MM.1S (cell line): ENCODE measurements around the gene BEX1.

Experiments
- DNase-seq: peaks from one replicate; pipeline ENCODE4 v3.0.0-alpha.2; 2015
- H2AFZ ChIP-seq: fragments of 300-600 bp; sonication (generic); 2 replicates; pipeline ENCODE4 v1.6.0; 2016; ENCODE audit warnings: antibody characterized with exemption, low read length
- H3F3A ChIP-seq: fragments of 300-600 bp; sonication (generic); 2 replicates; pipeline ENCODE4 v1.6.1; 2016; ENCODE audit warnings: mild to moderate bottlenecking, antibody characterized with exemption, low read length, moderate library complexity, mixed read lengths; ENCODE audit not compliant: insufficient read depth
- H3K27ac ChIP-seq: fragments of 300-600 bp; sonication (generic); 2 replicates; pipeline ENCODE4 v1.5.1; 2016; ENCODE audit warnings: mild to moderate bottlenecking, low read length
- H3K27me3 ChIP-seq: fragments of 300-600 bp; sonication (generic); replicated peaks from 2 replicates; pipeline ENCODE4 v1.6.0; 2016; ENCODE audit warnings: low read length; ENCODE audit not compliant: insufficient read depth
- H3K36me3 ChIP-seq: fragments of 300-600 bp; sonication (generic); replicated peaks from 2 replicates; pipeline ENCODE4 v1.6.1; 2016; ENCODE audit warnings: mild to moderate bottlenecking, low read length, mixed read lengths; ENCODE audit not compliant: insufficient read depth
- H3K4me1 ChIP-seq: fragments of 300-600 bp; sonication (generic); 2 replicates; pipeline ENCODE4 v1.6.1; 2016; ENCODE audit warnings: low read length, mixed read lengths
- H3K4me2 ChIP-seq: fragments of 300-600 bp; sonication (generic); 2 replicates; pipeline ENCODE4 v1.6.0; 2016; ENCODE audit warnings: low read depth, low read length
- H3K4me3 ChIP-seq: fragments of 300-600 bp; sonication (generic); 2 replicates; pipeline ENCODE4 v1.5.1; 2016; ENCODE audit warnings: low read length, mixed read lengths
- H3K79me2 ChIP-seq: fragments of 300-600 bp; sonication (generic); 2 replicates; pipeline ENCODE4 v1.6.1; 2016; ENCODE audit warnings: mixed run types, low read length, mixed read lengths
- H3K9ac ChIP-seq: fragments of 300-600 bp; sonication (generic); 2 replicates; pipeline ENCODE4 v1.6.1; 2016; ENCODE audit warnings: low read length, mixed read lengths
- H3K9me2 ChIP-seq: fragments of 300-600 bp; sonication (generic); replicated peaks from 2 replicates; pipeline ENCODE4 v1.6.1; 2016; ENCODE audit warnings: mild to moderate bottlenecking, low read length, mixed read lengths; ENCODE audit not compliant: insufficient read depth
- H3K9me3 ChIP-seq: fragments of 300-600 bp; sonication (generic); replicated peaks from 2 replicates; pipeline ENCODE4 v1.6.1; 2016; ENCODE audit warnings: mild to moderate bottlenecking, low read length, mixed read lengths; ENCODE audit not compliant: insufficient read depth
- H4K20me1 ChIP-seq: fragments of 300-600 bp; sonication (generic); 2 replicates; pipeline ENCODE4 v1.6.1; 2016; ENCODE audit warnings: mild to moderate bottlenecking, low read length, moderate library complexity, mixed read lengths; ENCODE audit not compliant: insufficient read depth
- EZH2 ChIP-seq: fragments of 300-600 bp; sonication (generic); optimal IDR thresholded peaks from 2 replicates; pipeline ENCODE3; 2017; ENCODE audit warnings: low read depth, mild to moderate bottlenecking, antibody characterized with exemption, low read length, mixed read lengths
- EZH2phosphoT487 ChIP-seq: fragments of 300-600 bp; sonication (generic); IDR thresholded peaks from 2 replicates; pipeline ENCODE4 v1.6.1; 2018; ENCODE audit warnings: antibody characterized with exemption, low read length
- TF ChIP-seq, protein P1 (sequence below): fragments of 300-600 bp; sonication (generic); IDR thresholded peaks from 2 replicates; pipeline ENCODE4 v1.5.1; 2016; ENCODE audit warnings: antibody characterized with exemption, low read length, mixed read lengths

BEX1 gene

DNA sequence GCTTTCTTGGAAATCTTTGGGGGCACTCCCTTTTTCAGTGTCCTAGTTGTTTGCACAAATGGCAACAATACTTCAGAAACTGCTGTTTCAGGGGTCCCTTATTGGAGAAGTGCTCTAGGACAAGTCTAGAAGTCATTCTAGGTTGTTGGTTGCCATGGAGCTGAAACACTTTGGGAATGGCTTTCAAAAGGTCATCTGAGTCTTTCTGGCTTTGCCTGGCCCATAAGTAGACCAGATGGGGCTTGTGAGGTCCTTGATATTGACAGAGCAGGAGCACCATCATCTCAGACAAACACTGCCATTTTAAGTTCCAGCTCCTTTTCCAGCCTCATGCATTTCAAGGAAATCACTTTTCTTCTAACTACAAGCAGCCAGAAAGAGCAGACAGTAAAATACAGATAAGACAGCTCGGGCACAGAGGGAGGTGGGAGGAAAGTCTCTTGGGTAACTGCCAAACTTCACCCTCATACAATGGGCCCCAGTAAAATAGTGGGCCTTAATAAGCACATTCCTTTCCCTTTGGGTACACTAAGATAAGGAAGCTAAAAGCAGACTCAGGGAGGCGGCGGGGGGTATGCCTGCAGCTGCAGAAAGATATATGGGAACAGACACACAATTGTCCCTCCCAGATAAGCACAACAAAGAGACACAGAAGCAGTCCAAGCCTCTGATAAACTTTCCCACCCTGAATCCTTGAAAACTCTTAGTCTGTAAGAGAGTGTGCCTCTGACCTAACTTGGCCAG is 37.5 kb upstream of the BEX1 start:
- Histone ChIP-seq H3F3A (no peaks in the 10 kb centered on the region), H2AFZ (no peak overlapping the region), H3K36me3 (no peaks in the 10 kb centered on the region), H3K4me3 (no peak overlapping the region), H3K79me2 (no peaks in the 10 kb centered on the region), H3K9me3 (no peaks in the 10 kb centered on the region), H3K27ac (no peak overlapping the region), H4K20me1 (no peaks in the 10 kb centered on the region), H3K9ac (no peak overlapping the region), H3K4me2 (no peak overlapping the region), H3K9me2 (no peaks in the 10 kb centered on the region), H3K27me3 (no peaks in the 10 kb centered on the region), H3K4me1 (no peaks in the 10 kb centered on the region)
- TF ChIP-seq EZH2: no peak
- no peak for DNase-seq

DNA sequence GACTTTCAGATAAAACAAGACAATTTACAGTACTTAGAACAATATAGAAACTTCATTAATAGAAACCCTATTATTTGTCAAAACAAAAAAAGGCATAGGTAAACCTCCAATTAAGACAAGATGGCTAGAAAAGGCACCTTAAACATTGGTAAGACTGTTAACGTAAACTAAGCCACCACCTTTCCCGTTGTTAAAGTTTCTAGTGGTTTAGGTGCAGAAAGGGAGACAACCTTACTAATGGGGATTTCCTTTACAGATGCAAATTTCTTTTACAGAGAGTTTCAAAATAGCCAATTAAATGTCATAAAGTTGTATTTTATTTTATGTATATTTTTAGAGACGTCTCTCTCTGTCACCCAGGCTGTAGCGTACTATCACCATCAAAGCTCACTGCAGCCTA is 36.5 kb upstream of the BEX1 start:
- Histone ChIP-seq H3K9ac (no peak overlapping the region), H3K27me3 (no peaks in the 10 kb centered on the region), H3K4me1 (no peaks in the 10 kb centered on the region), H2AFZ (no peak overlapping the region), H3K36me3 (no peaks in the 10 kb centered on the region), H4K20me1 (no peaks in the 10 kb centered on the region), H3F3A (no peaks in the 10 kb centered on the region), H3K4me2 (no peak overlapping the region), H3K9me3 (no peaks in the 10 kb centered on the region), H3K9me2 (no peaks in the 10 kb centered on the region), H3K27ac (no peak overlapping the region), H3K4me3 (no peak overlapping the region), H3K79me2 (no peaks in the 10 kb centered on the region)
- no peak for DNase-seq
- TF ChIP-seq EZH2 (no peak), EZH2phosphoT487 (no peak)
- TF ChIP-seq, protein P1, sequence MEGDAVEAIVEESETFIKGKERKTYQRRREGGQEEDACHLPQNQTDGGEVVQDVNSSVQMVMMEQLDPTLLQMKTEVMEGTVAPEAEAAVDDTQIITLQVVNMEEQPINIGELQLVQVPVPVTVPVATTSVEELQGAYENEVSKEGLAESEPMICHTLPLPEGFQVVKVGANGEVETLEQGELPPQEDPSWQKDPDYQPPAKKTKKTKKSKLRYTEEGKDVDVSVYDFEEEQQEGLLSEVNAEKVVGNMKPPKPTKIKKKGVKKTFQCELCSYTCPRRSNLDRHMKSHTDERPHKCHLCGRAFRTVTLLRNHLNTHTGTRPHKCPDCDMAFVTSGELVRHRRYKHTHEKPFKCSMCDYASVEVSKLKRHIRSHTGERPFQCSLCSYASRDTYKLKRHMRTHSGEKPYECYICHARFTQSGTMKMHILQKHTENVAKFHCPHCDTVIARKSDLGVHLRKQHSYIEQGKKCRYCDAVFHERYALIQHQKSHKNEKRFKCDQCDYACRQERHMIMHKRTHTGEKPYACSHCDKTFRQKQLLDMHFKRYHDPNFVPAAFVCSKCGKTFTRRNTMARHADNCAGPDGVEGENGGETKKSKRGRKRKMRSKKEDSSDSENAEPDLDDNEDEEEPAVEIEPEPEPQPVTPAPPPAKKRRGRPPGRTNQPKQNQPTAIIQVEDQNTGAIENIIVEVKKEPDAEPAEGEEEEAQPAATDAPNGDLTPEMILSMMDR: no peak

DNA sequence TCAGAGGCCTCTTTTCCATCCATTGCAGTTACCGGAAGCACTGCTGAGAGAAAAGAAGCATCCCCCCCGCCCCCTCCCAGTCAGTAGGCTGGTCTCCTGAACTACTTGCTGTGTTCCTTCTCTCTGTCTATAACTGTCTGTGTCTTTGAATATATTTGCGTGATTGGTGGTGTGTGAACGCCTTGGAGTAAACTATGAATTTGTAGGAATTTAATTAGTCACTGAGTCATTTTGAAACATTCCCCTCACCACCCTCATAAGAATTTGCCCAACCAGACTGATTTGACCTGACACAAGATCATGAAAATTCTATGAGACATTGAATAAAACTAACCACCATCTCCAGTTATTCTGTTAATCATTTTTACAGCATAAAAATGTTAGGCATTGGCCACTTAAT is 35.7 kb upstream of the BEX1 start:
- no peaks in the 10 kb centered on the region for H3K27me3 ChIP-seq
- no peak overlapping the region for H2AFZ ChIP-seq
- no peak overlapping the region for H3K4me2 ChIP-seq
- H3K9me3 ChIP-seq: no peaks in the 10 kb centered on the region
- H3K79me2 ChIP-seq: no peaks in the 10 kb centered on the region
- H4K20me1 ChIP-seq: no peaks in the 10 kb centered on the region
- no peaks in the 10 kb centered on the region for H3K36me3 ChIP-seq
- H3K4me3 ChIP-seq: no peak overlapping the region
- H3F3A ChIP-seq: no peaks in the 10 kb centered on the region
- no peak for DNase-seq
- no peak overlapping the region for H3K9ac ChIP-seq
- TF ChIP-seq, protein P1: no peak
- TF ChIP-seq EZH2 (no peak), EZH2phosphoT487 (no peak)
- no peak overlapping the region for H3K27ac ChIP-seq
- H3K4me1 ChIP-seq: no peaks in the 10 kb centered on the region
- no peaks in the 10 kb centered on the region for H3K9me2 ChIP-seq

DNA sequence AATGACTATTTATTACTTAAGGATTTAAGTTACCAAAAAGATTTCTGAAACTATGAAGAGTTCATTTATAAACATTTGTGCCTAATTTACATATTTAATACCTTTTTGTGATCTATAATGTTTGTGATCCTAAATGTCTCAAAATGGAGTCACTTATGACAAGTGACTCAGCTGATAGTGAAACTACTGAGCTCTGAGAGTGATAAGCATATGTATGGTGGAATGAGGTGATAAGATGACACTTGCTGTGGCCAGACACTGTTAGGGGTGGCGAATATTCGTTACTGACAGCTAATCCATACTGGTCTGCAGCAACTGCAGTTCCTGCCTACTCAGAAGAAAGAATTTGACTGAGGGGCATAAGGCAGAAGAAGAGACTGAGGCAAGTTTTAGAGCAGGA is 34.5 kb upstream of the BEX1 start:
- no peak overlapping the region for H2AFZ ChIP-seq
- no peak overlapping the region for H3K4me2 ChIP-seq
- no peak overlapping the region for H3K4me3 ChIP-seq
- H4K20me1 ChIP-seq: no peaks in the 10 kb centered on the region
- no peak overlapping the region for H3K27ac ChIP-seq
- H3K9me3 ChIP-seq: no peaks in the 10 kb centered on the region
- no peaks in the 10 kb centered on the region for H3K9me2 ChIP-seq
- TF ChIP-seq, protein P1: no peak
- TF ChIP-seq EZH2: no peak
- TF ChIP-seq EZH2phosphoT487: no peak
- no peaks in the 10 kb centered on the region for H3K36me3 ChIP-seq
- H3K27me3 ChIP-seq: no peaks in the 10 kb centered on the region
- no peaks in the 10 kb centered on the region for H3K79me2 ChIP-seq
- no peak for DNase-seq
- no peaks in the 10 kb centered on the region for H3F3A ChIP-seq
- no peaks in the 10 kb centered on the region for H3K4me1 ChIP-seq
- H3K9ac ChIP-seq: no peak overlapping the region
